ENCODE results near the gene PEX14. TPM values are rescaled to one million over a fixed set of nuclear protein-coding genes. Genes with fewer than 3 reads are reported as not detected.

The PEX14 gene
- total RNA-seq, 1 experiment from 2014 or later, result 21.5 TPM

DNA sequence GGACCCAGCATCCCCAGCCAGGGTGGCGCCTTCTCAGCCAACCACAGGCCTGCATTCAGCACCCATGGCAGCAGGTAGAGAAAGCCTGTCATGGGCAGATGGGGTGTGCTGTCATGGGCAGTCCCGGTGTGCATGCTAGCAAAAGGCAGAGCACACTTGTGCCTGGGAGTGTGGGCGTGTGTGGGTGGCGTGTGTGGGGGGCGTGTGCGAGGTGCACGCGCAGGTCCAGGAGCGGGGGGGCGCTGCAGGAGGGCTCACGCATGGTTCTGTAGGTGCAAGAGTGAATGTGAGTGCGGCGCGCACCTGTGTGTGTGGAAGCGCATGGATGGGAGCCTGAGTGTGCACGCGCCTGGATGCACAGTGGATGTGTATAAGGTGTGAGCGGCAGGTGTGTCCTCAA, 184.5 kb downstream of the PEX14 start:
- no peak for DNase-seq
- Histone ChIP-seq H3K4me3 (no peak overlapping the region), H3K9me3 (no peaks in the 10 kb centered on the region), H3K27me3 (no peaks in the 10 kb centered on the region), H3K36me3 (no peaks in the 10 kb centered on the region)

DNA sequence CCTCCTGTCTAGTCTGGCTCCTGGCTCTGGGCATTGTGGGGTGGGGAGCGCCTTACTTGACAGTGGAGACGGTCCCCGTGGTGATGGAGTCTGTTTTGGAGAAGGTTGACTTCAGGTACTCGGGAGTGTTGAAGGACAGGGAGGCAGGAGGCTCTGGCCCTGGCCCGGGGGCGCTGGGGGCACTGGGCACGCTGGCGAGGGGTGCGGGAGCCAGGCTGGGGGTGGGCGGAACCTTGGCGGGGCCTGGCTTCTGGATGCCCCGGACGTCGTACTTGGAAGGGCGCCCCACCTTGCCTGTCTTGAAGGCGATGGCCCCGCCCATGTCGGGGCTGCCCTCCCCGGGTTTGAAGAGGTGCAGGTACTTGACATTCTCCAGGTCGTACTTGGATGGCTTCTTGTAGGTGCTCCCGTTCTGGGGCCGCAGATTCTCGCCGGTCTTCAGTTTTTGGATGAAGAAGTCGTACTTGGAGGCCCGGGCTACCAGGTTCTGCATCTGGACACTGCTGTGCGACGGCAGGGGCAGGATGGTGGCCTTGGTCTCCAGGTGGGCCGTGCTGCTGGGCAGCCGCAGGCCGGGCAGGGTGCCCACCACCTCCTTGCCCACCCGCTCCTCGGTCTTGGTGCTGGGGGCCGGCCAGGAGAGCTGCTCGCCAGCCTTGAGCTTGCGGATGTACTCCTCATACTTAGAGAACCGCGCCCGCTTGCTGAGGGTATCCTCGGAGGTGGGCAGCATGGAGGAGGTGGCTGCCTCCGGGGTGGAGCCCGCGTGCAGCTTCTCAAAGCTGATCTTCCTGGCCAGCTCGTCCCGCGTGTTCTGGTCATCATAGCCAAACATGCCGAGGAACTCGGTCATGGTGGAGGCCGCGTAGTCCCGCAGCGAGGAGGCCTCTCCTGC, 185.1 kb downstream of the PEX14 start:
- Histone ChIP-seq H3K36me3 (no peaks in the 10 kb centered on the region), H3K9me3 (no peaks in the 10 kb centered on the region), H3K27me3 (no peaks in the 10 kb centered on the region), H3K4me3 (no peak overlapping the region)
- no peak for DNase-seq

DNA sequence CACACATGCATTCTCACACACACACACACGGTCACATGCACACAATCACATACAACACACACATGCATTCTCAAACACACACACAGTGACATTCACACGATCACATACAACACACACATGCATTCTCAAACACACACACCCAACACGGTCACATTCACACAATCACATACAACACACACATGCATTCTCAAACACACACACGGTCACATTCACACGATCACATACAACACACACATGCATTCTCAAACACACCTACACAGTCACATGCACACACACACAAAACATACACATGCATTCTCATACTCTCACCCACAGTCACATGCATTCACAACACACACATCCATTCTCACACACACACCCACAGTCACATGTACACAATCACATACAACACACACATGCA, 186.7 kb downstream of the PEX14 start:
- Histone ChIP-seq H3K9me3 (no peaks in the 10 kb centered on the region), H3K36me3 (no peaks in the 10 kb centered on the region), H3K27me3 (no peaks in the 10 kb centered on the region), H3K4me3 (no peak overlapping the region)
- no peak for DNase-seq

DNA sequence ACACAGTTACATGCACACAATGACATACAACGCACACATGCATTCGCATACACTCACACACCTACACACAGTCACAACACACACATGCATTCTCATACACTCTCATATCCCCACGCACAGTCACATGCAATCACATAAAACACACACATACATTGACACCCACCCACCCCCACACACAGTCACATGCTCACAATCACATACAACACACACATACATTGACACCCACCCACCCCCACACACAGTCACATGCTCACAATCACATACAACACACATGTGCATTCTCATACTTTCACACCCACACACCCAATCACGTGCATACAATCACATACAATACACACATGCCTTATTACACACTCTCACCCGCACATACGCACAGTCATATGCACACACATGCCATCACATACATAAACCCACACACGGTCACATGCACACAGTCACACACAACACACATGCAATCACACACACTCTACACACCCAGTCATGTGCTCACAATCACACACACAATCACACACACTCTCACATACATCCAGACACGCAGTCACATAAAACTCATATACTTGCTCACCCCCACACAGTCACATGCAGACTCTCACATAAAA, 187.4 kb downstream of the PEX14 start:
- H3K36me3 ChIP-seq, result no peaks in the 10 kb centered on the region
- no peak overlapping the region for H3K4me3 ChIP-seq
- DNase-seq, result no peak
- H3K27me3 ChIP-seq, result no peaks in the 10 kb centered on the region
- no peaks in the 10 kb centered on the region for H3K9me3 ChIP-seq

DNA sequence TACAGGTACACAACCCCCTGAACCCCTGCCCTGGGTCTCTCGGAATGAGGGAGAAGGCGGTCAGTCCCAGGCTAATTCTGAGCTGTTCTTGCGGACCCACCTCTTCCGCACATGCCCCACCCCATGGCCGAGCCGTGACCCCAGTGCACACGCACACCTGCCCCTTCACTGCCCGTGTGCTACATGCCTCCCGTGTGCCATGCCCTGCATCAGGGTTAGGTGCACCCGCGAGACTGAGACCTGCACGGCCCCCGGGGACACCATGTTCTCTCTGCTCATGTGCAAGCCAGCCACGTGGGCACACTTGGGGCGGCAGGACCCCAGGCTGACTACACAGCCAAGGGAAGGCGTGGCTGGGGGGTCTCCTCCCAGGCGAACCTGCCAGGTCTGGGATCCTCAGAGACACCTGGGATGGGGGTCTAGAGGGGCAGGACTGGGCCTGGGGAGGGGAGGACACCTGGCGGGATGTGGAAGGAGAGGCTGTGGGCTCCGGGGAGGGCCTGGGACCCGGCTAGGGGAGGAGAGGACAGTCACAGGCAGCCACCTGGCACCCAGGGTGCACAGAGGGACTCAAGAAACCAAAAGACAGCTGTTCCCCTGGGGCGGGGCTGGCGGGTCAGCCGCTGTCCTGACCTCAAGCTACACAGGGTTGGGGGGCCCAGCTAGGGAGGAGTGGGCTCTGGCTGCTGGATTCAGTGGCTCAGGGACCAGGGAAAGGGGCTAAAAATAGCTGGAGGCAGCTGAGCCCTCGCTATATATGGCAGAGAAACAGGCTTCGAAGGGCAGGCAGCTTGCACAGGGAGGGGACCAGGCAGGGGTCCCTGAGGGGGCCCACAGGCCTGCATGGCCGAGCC, 188.3 kb downstream of the PEX14 start:
- Histone ChIP-seq H3K27me3 (no peaks in the 10 kb centered on the region), H3K36me3 (no peaks in the 10 kb centered on the region), H3K9me3 (no peaks in the 10 kb centered on the region), H3K4me3 (no peak overlapping the region)
- DNase-seq, result no peak

DNA sequence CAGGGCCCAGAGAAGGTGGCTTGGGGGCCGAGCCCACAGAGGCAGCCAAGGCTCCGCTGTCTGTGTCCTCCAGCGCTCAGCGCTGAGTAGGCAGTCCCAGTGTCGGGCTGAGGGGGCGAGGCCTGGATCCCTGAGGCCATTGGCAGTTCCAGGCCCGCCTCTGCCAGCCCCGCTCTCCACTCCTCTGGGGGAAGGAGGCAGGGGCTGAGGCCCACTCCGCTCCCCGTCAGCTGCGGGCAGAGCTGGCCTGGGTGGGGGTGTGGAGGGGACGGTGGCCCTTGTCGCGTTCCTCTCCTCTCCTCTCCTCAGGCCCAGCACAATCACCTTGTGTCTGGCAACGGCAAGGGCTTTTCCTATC, 188.9 kb downstream of the PEX14 start:
- Histone ChIP-seq H3K27me3 (no peaks in the 10 kb centered on the region), H3K9me3 (no peaks in the 10 kb centered on the region), H3K36me3 (no peaks in the 10 kb centered on the region), H3K4me3 (no peak overlapping the region)
- DNase-seq, result no peak

DNA sequence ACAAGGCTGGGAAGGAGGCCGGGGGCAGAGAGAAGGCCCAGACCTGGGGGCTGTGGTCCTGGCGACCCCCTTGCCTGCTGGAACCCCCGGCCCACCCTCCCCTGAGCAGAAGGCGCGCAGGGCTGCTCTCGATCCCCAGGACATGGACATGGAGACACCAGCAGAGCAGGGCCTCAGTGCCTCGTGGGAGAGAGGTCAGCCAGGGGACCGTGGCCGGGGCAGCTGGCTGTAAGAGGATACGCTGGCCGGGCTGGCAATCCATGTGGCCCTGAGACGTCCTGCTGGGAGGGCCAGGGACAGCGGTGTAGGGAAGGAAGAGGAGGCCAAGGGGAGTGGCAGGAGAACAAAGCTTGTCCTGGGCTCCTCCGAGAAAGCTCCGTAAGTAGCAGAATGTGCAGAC, 189.5 kb downstream of the PEX14 start:
- Histone ChIP-seq H3K36me3 (no peaks in the 10 kb centered on the region), H3K27me3 (no peaks in the 10 kb centered on the region), H3K4me3 (no peak overlapping the region), H3K9me3 (no peaks in the 10 kb centered on the region)
- DNase-seq, result no peak

DNA sequence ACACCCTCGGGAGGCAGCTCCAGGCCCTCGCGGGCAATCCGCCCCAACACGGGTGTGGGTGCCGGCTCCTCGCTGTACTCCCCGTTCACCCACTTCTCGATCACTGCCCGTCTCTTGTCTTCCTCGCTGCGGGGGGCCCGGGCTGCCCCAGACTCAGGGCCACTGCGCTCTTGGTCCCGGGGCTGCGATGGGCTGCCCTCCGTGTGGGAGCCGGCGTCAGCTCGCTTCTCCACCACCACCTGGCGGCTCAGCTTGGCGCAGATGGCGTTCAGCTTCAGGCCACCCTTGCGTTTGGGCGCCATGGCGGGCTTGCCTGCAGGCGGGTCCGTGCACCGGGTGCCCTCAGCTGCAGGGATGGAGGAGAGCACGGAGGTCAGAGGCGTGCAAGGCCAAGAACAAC, 190.5 kb downstream of the PEX14 start:
- no peak for DNase-seq
- Histone ChIP-seq H3K27me3 (no peaks in the 10 kb centered on the region), H3K4me3 (no peak overlapping the region), H3K9me3 (no peaks in the 10 kb centered on the region), H3K36me3 (no peaks in the 10 kb centered on the region)

DNA sequence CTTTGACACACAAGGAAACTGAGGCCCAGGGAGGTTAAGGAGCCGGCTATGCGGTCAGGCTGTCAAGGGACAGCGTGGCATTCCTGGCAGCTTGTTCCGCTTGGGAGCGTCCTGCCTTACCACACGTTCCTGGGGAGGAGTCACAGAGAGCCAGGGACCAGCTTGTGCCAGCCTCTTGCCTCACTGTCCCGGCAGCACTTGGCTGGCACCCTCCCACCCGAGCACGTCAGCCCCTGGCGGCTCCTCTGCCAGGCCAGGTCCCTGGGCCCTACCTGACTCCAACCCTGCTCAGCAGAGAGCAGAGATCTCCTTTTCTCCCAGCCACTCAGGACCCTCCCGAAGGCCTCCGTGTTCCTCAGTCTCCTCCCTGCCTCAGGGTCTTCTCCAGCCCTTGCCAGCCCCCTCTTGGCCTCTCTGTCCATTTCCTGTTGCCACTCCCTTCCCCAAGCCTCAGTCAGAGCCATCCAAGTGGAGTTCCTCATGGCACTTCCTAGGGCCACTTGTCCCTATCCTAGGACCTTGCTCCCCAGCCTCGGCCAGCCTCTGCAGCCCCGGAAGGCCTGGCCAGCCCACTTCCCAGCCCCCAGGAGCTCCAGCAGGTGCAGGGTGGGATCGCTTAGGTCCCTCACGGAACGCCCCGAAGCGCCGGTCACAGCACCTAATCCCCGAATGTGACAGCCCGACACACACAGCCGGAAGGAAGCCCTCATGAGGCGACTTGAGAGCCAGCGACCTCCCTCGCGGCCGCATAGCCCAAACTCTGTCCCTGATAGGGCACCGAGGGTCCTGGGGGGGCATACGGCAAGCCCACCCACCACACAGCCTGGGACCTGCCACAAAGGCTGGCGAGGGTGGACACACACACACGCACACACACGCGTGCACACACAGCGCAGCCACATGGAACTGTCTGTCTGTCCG, 191.4 kb downstream of the PEX14 start:
- DNase-seq, result no peak
- no peaks in the 10 kb centered on the region for H3K9me3 ChIP-seq
- H3K27me3 ChIP-seq, result no peaks in the 10 kb centered on the region
- H3K36me3 ChIP-seq, result no peaks in the 10 kb centered on the region
- no peak overlapping the region for H3K4me3 ChIP-seq

DNA sequence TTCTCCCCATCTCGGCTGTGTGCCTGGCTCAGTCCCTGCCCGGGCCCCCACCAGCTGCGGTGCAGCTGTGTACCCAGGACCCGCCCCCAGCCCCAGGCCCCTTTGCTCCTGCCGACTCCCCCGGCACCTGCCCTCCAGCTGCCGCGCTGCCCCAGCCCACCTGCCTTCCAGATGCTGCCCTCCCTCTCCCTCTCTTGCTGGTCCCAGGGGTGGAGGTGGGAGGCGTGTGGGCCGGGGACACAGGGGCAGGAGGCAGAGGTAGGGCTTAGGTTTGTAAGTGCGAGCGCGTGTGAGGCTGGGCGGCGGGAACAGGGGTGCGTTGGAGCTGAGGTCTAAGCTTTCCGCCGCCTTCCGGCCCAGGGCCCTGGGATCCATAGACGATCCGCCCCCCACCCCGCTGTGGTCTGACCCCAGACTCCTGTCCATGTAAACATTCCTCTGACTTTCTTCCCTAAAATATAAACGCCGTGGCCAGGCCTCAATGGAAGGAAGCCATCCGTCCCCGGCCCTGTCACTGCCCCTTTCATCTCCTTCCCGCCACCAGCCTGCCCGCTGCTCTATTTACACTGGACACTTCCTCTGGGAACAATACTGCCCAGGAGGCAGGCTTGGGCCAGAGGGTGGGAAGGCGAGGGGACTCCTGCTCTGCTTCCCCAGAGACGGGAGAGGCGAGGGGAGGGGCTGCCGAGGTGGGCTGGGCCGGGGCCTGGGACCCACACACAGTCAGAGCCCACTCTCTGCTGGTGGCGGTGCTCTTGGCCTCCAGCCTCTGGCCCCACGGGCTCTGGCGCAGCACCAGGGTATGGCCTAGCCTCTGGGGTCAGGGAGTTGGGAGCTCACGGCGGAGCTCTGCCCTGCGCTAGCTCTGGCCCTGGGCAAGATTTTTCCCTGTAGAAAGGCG, 193.4 kb downstream of the PEX14 start:
- DNase-seq, result no peak
- H3K9me3 ChIP-seq, result no peaks in the 10 kb centered on the region
- no peak overlapping the region for H3K4me3 ChIP-seq
- H3K27me3 ChIP-seq, result no peaks in the 10 kb centered on the region
- no peaks in the 10 kb centered on the region for H3K36me3 ChIP-seq

DNA sequence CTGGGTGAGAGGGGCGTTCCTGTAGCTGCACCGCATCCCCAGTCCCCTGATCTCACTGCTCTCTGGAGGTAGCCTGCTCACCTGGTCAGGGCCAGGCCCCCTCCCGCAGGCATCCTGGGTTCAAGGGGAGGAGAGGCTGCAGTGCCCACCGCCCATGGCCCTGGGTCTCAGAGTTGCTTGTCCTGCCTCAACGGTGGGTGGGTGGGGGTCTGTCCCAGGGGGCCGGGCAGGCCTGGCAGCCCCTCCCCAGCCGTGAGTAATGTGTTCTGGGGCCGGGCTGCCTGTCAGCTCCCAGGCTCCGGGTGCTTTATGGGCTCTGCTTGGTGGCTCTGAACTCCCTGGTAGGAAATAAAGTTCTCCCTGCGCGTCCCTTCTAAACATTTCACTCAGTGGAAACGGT, 194.8 kb downstream of the PEX14 start:
- Histone ChIP-seq H3K36me3 (no peaks in the 10 kb centered on the region), H3K4me3 (no peak overlapping the region), H3K9me3 (no peaks in the 10 kb centered on the region), H3K27me3 (no peaks in the 10 kb centered on the region)
- no peak for DNase-seq

DNA sequence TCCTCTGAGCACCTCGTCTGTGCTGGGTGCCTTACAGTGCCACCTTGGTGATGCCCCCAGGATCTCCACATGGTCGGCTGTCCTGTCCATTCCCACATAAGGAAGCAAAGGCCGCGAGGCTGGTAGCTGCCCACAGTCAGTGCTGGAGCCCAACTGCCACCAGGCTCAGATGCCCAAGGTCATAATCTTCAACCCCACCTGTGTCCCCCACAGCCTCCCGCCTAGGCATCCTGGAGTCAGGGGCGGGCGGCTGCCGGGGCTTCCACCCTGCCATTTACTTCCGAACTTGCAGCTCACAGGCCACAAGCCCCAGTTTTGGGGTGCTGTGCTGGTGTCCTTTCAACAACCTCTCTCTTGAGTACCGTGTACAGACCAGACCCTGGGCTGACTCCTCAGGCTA, 195.4 kb downstream of the PEX14 start:
- Histone ChIP-seq H3K27me3 (no peaks in the 10 kb centered on the region), H3K36me3 (no peaks in the 10 kb centered on the region), H3K9me3 (no peaks in the 10 kb centered on the region), H3K4me3 (no peak overlapping the region)
- DNase-seq, result no peak

DNA sequence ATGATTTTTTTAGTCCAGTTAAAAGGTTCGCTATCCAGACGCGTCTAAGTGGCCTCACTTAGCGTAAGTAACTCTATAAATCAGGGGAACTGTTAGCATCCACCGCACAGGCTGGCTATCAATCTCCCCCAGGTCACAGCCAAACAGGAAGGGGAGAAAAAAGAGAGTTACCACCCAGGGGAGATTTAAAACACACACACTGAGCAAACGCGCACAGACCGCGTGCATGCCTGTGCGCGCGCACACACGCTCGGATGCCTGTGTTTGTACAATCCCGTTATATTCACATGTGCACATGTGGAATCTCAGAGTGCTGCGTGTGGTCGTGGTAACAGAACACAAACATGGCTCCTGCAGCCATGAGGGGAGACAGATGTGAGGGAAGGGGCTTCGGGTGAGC, 196.3 kb downstream of the PEX14 start:
- no peak for DNase-seq
- H3K36me3 ChIP-seq, result no peaks in the 10 kb centered on the region
- no peak overlapping the region for H3K4me3 ChIP-seq
- no peaks in the 10 kb centered on the region for H3K27me3 ChIP-seq
- no peaks in the 10 kb centered on the region for H3K9me3 ChIP-seq

DNA sequence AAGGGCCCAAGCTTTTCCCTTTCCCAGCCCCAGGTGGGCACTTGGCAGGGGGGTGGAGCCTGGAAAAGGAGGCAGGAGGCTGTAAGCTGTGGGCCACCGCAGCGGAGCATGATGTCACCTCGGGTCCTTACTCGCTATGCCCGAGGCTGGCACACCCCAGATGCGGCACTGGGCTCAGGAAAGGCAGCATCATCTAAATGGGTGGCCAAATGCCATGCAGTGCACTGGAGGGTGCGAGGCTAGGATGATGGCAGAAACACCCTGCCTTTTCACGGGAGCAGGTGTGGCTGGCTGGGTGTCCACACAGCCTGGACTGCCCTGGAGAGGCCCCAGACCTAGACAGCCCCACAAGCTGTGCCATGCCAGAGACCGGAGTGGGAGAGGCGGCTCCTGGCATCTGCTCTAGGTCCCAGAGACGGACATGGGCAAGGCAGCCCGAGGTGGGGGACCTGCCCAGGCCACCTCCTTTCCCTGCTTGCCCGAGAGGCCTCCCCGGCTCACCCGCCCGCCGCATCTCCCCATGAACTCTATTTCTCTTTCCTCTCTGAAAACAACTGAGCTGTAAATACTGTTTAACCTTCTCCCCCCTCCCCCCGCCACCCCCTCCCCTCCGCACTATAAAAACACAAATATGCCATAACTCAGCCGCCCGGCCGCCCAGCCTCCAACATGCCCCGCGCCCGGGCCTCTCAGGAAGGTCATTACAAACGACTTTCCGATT, 197.0 kb downstream of the PEX14 start:
- Histone ChIP-seq H3K36me3 (no peaks in the 10 kb centered on the region), H3K4me3 (no peak overlapping the region), H3K9me3 (no peaks in the 10 kb centered on the region), H3K27me3 (no peaks in the 10 kb centered on the region)
- DNase-seq, result no peak

DNA sequence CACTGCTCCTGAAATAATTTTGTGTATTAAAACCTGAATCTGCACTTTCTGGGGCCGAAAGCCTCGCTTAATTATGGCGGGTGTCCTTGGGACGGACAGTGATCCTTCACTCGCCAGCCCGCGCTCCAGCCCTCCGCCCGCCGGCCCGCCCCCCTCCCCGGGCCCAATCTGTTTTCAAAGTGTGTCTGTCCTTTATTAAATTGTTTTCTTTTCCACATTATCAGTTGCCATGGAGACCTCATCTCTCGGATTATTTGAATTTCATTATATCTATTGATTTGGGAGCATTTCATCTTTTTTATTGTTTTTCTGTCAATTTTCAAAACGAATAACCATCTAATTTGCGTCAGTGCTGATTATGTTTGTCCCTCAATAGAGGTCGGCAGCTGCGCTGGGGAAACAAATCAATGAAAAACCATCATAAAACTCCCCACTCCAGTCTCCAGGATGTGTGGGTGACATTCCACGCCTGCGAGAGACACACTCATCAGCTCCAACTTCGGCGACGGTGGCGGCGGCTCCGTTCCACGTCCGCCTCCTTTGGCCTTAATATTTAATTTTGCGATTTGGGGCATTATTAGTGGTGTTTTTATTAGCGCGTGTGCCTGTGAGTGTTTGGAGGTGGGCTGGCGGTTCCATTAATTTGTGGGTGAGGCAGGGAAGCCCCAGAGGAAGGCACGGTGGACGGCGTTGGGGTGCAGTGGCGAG, 197.7 kb downstream of the PEX14 start:
- Histone ChIP-seq H3K27me3 (no peaks in the 10 kb centered on the region), H3K9me3 (no peaks in the 10 kb centered on the region), H3K36me3 (no peaks in the 10 kb centered on the region), H3K4me3 (no peak overlapping the region)
- DNase-seq, result no peak

Data from MG63 (cell line).